ENCODE measurements around the gene TBATA.

TBATA gene

GRCh38 chr10:70747192-70747965, 37.8 kb downstream of the TBATA start:
- H3K27ac ChIP-seq (ENCODE audit: poor library complexity, severe bottlenecking), result no peak overlapping the region
- no peaks in the 10 kb centered on the region for H3K4me1 ChIP-seq (ENCODE audit: insufficient read depth, poor library complexity, severe bottlenecking)
- ATAC-seq (ENCODE audit: low read depth) (no peak), DNase-seq (ENCODE audit: low spot score) (no peak)
- no peaks in the 10 kb centered on the region for H3K36me3 ChIP-seq (ENCODE audit: low read depth)
- H3K4me3 ChIP-seq (ENCODE audit: severe bottlenecking), result no peak overlapping the region
- H3K27me3 ChIP-seq (ENCODE audit: insufficient read depth, poor library complexity, severe bottlenecking), result no peaks in the 10 kb centered on the region
- H3K9me3 ChIP-seq (ENCODE audit: severe bottlenecking), result no peaks in the 10 kb centered on the region
- TF ChIP-seq CTCF (IDR thresholded peaks at IDR 0.05; ENCODE audit: poor library complexity, severe bottlenecking), result no peak

GRCh38 chr10:70745555-70745954, 39.6 kb downstream of the TBATA start:
- Histone ChIP-seq H3K4me3 (ENCODE audit: severe bottlenecking) (no peak overlapping the region), H3K27ac (ENCODE audit: poor library complexity, severe bottlenecking) (no peak overlapping the region), H3K9me3 (ENCODE audit: severe bottlenecking) (no peaks in the 10 kb centered on the region), H3K36me3 (ENCODE audit: low read depth) (no peaks in the 10 kb centered on the region), H3K4me1 (ENCODE audit: insufficient read depth, poor library complexity, severe bottlenecking) (no peaks in the 10 kb centered on the region), H3K27me3 (ENCODE audit: insufficient read depth, poor library complexity, severe bottlenecking) (no peaks in the 10 kb centered on the region)
- DNase-seq (ENCODE audit: low spot score) (no peak), ATAC-seq (ENCODE audit: low read depth) (no peak)
- no peak for TF ChIP-seq CTCF (IDR thresholded peaks at IDR 0.05; ENCODE audit: poor library complexity, severe bottlenecking)

- no peak for TF ChIP-seq CTCF (IDR thresholded peaks at IDR 0.05; ENCODE audit: poor library complexity, severe bottlenecking)
- no peaks in the 10 kb centered on the region for H3K4me1 ChIP-seq (ENCODE audit: insufficient read depth, poor library complexity, severe bottlenecking)
- H3K9me3 ChIP-seq (ENCODE audit: severe bottlenecking), result no peaks in the 10 kb centered on the region
- H3K27ac ChIP-seq (ENCODE audit: poor library complexity, severe bottlenecking), result no peak overlapping the region
- no peak for ATAC-seq (ENCODE audit: low read depth)
- no peaks in the 10 kb centered on the region for H3K36me3 ChIP-seq (ENCODE audit: low read depth)
- no peaks in the 10 kb centered on the region for H3K27me3 ChIP-seq (ENCODE audit: insufficient read depth, poor library complexity, severe bottlenecking)
- no peak overlapping the region for H3K4me3 ChIP-seq (ENCODE audit: severe bottlenecking)
- no peak for DNase-seq (ENCODE audit: low spot score)
Observed at GRCh38 chr10:70744617-70745143, 40.5 kb downstream of the TBATA start.

- Histone ChIP-seq H3K9me3 (ENCODE audit: severe bottlenecking) (no peaks in the 10 kb centered on the region), H3K36me3 (ENCODE audit: low read depth) (no peaks in the 10 kb centered on the region), H3K4me3 (ENCODE audit: severe bottlenecking) (no peak overlapping the region), H3K27ac (ENCODE audit: poor library complexity, severe bottlenecking) (no peak overlapping the region), H3K27me3 (ENCODE audit: insufficient read depth, poor library complexity, severe bottlenecking) (no peaks in the 10 kb centered on the region), H3K4me1 (ENCODE audit: insufficient read depth, poor library complexity, severe bottlenecking) (no peaks in the 10 kb centered on the region)
- TF ChIP-seq CTCF (IDR thresholded peaks at IDR 0.05; ENCODE audit: poor library complexity, severe bottlenecking), result no peak
- ATAC-seq (ENCODE audit: low read depth) (no peak), DNase-seq (ENCODE audit: low spot score) (peak; percentile 34)
Observed at GRCh38 chr10:70743879-70744278, 41.3 kb downstream of the TBATA start.

GRCh38 chr10:70743430-70743788, 41.8 kb downstream of the TBATA start:
- H3K27me3 ChIP-seq (ENCODE audit: insufficient read depth, poor library complexity, severe bottlenecking), result no peaks in the 10 kb centered on the region
- H3K27ac ChIP-seq (ENCODE audit: poor library complexity, severe bottlenecking), result no peak overlapping the region
- H3K9me3 ChIP-seq (ENCODE audit: severe bottlenecking), result no peaks in the 10 kb centered on the region
- H3K4me1 ChIP-seq (ENCODE audit: insufficient read depth, poor library complexity, severe bottlenecking), result no peaks in the 10 kb centered on the region
- H3K4me3 ChIP-seq (ENCODE audit: severe bottlenecking), result no peak overlapping the region
- DNase-seq (ENCODE audit: low spot score), result no peak
- H3K36me3 ChIP-seq (ENCODE audit: low read depth), result no peaks in the 10 kb centered on the region
- no peak for ATAC-seq (ENCODE audit: low read depth)
- TF ChIP-seq CTCF (IDR thresholded peaks at IDR 0.05; ENCODE audit: poor library complexity, severe bottlenecking), result no peak

Measured in RWPE2 (cell line).